Testis (tissue), 2 donors: ENCODE results near the gene CORO2B.

Experiments used
- CTCF ChIP-seq, 3 experiments: fragments of 450-650 bp in 2 of 3; fragments of 200-600 bp in 1 of 3; sonication (generic) in 1 of 3; IDR thresholded peaks; one replicate each; pipeline ENCODE4 v1.5.1; 2016 to 2019; ENCODE audit warnings: antibody characterized with exemption in 3 of 3, mild to moderate bottlenecking in 2 of 3, moderate library complexity in 1 of 3
- POLR2A ChIP-seq: fragments of 450-650 bp; IDR thresholded peaks from one replicate; pipeline ENCODE4 v1.6.1; 2017; ENCODE audit warnings: antibody characterized with exemption, mild to moderate bottlenecking, moderate library complexity

GRCh38 chr15:68550004-68550403 lies 28.8 kb upstream of the CORO2B start:
- no peak for TF ChIP-seq CTCF (IDR thresholded peaks at IDR 0.05)
- TF ChIP-seq POLR2A = no peak
